ENCODE data around the gene DNAJC6.
"Not testable (repeated sequence)": the region's sequence is repeated elsewhere in the genome, so short reads cannot be mapped to it uniquely, and the experiment has no call there.

The DNAJC6 gene

DNA sequence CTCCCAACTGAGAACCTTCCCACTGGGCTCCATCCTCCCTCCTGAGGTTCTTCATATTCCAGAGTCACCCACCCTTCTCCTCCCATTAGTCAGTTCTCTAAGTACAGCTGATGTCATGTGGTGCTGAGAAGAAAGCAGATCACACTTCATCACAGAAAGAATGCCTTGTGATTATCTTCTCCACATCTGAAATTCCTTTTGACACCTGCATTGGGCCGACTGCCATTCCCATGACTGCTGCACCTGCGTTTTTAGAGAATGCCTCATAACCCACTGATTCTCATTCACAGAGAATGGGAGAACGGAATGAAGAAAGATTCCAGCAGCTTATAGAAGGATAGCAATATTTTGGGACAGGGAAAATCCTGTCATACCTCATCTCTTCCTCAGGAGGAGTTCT, 125.4 kb downstream of the DNAJC6 start:
- no peak for DNase-seq

DNA sequence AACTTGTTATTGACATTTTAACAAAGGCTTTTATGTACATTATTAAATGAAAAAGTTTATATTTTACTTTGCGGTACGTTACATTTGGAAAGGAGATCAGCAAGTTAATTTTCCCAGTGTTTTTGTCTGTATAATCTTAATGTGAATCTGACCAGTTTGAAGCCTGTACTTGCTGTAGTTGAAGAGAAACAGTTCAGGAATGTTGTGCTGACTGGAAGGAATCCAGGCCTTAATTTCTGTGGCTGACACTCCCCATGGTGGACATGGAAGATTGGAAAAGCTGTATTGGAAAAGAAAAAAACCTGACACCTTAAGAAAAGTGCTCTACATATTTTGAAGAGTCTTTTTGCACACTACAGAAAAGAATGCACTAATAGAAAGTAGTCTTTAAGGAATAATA, 126.6 kb downstream of the DNAJC6 start:
- DNase-seq: no peak

DNA sequence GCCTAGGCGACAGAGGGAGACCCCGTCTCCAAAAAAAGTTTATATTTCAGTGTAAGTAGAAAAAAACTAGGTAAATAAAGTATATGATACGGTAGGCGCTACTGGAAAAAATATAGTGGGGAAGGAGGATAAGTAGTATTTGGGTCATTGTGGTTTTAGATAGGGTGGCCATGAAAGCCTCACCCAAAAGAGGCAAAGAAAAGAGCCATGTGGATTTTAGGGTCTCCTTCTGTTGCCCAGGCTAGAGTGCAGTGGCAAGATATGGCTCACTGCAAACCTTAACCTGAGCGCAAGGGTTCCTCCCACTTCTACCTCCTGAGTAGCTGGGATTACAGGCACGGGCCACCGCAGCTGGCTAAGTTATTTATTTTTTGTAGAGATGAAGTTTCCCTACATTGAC, 128.3 kb downstream of the DNAJC6 start:
- DNase-seq: no peak

DNA sequence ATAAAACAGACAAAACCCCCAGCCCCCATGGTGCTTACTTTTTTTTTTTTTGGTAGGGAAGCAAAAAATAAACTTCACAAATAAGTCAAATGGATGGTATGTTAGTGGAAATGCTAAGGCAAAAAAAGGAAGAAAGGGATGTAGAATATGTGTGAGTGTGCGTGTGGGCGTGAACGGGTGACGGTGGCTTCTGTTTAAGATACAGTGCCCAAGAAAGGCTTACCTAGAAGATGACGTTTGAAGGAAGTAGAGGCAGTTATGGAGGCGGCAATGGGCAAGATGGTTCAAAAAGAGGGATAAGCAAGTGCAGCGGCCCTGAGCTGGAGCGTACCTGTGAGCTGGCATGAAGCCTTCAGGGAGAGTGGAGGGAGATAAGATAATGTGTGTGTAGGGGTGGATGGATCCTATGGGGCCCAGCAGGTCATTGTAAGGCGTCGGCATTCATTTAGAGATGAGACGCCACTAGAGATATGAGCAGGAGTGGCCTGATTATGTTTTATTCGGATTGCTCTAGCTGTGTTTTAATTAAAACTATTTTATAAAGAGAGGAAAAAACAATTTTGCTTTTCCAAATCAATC, 131.1 kb downstream of the DNAJC6 start:
- no peak for DNase-seq

DNA sequence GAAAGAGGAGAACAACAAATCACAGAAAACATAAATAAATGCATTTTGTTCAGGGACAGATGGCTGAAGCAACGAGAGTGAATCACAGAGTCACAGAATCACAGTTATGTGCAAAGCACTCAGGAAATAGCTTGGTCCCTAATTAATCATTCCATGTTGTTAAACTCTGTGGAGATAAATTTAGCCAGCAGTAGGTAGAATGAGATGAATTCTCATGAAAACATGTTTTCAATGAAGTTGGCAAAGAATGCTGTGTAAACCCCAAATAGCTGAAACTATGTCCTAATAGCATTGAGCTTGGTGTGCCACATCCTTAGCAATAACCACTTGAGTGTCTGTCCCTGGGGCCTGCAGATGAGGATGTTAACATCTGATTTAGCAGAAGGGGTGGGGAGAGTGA, 131.6 kb downstream of the DNAJC6 start:
- no peak for DNase-seq

DNA sequence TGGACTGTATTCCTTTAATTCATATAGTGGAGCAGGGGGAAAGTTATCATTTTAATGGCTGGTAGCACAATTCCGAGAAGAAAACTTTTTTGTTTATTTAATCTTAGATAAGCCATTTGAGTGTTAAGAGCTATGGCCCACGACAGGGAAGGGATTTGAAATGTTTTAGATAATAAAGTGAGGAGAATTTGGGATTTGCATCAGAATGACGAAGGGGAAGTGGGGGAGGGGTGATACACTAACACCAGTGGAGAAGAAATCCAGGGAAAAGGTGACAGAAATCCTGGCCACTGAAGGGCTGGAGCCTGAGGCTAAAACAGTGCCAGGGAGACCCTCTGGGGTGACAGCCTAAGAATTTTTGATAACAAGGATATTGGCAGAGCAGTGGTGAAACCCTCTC, 132.1 kb downstream of the DNAJC6 start:
- no peak for DNase-seq

DNA sequence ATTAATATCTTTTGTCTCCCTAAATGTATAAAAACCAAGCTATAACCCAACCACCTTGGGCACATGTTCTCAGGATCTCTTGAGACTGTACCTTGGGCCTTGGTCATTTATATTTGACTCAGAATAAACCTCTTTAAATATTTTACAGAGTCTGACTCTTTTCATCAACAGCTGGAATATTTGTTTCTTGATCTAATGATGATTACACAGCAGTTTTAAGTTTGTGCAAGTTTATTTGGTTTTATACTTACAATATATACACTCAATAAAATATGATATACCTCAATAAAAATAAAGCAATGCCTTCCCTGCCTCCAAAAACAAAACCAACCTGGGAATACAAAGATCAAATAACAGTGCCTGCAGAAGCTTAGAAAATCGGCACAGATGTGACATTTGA, 133.1 kb downstream of the DNAJC6 start:
- DNase-seq: no peak

DNA sequence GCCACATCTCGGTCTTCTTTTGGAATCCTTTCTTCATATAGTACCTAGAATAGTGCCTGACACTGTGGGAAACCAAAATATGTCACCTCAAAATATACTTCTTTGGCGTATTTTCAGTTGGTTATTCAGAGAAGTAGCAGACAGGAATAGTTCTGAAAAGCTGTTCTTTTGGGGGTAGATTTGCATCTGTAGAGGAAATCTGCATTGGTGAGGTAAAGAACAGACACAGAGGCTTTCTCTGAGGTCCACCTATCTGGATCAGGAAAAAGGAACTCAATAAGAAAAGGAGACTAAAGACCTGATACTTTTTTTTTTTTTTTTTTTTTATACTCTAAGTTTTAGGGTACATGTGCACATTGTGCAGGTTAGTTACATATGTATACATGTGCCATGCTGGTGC, 134.3 kb downstream of the DNAJC6 start:
- no peak for DNase-seq

DNA sequence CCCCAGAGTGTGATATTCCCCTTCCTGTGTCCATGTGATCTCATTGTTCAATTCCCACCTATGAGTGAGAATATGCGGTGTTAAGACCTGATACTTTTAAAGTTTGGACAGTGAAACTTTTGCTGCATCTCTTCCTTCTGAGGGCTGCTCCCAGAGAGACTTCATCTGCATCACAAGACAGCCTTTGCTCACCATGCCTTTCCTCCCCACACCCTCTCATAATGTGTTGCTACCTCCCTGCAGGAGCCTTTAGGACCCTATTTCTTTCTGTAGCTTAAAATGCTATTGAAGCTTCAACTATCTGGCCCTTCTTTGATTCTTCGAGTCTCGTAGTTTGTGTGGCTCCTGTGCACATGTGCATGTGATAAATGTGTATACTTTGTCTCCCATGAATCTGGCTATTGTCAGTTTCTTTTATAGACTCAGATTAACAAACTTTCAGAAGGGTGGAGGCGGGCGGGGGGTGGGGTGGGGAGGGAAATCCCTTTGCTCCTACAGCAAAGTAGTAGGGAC, 134.8 kb downstream of the DNAJC6 start:
- DNase-seq: no peak

DNA sequence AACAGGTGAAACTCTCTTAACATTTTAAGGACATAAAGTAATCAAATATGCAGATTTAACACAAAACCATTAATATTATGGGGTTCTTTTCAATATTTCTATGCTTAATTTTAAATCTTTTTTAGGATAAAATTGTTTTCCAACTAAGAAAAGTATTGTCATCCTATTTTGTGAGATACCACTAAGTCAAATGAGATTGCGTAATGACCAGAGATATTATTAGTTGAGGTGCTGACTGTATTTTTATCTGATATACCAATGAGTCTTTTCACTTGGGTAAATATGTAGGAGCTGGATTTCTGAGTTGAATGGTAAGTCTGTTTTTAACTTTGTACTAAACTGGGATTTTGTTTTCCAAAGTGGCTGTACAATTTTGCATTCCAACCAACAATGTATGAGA, 136.5 kb downstream of the DNAJC6 start:
- DNase-seq: no peak

DNA sequence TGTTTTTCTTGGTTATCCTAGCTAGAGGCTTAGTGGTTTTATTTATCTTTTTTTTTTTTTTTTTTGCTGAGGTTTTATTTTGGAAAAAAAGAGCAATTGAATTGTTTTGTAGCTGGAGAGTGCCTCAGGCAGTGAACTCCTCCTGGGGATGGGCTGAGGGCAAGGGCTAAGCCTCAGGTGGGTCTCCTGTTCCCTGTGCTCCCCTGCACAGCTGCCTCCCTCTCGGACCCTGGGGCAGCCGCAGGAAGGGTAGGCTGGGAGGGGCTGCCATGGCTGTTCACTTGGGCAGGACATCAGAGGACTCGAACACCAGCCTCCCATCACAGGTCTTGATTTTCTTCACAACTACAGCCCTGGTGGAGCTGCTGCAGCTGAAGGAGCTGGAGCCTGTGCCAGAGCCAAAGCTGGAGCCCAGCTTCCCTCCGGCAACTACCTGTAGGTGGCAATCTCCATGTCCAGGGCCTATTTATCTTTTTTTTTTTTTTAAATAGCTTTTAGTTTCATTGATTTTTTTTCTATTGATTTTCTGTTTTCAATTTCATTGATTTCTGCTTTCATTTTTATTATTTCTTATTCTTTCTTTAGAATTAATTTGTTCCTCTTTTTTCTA, 140.0 kb downstream of the DNAJC6 start:
- no peak for DNase-seq

DNA sequence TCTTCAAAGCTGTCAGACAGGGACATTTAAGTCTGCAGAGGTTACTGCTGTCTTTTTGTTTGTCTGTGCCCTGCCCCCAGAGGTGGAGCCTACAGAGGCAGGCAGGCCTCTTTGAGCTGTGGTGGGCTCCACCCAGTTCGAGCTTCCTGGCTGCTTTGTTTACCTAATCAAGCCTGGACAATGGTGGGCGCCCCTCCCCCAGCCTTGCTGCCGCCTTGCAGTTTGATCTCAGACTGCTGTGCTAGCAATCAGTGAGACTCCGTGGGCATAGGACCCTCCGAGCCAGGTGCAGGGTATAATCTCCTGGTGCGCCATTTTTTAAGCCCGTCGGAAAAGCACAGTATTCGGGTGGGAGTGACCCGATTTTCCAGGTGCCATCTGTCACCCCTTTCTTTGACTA, 146.3 kb downstream of the DNAJC6 start:
- DNase-seq: not testable (repeated sequence)

DNA sequence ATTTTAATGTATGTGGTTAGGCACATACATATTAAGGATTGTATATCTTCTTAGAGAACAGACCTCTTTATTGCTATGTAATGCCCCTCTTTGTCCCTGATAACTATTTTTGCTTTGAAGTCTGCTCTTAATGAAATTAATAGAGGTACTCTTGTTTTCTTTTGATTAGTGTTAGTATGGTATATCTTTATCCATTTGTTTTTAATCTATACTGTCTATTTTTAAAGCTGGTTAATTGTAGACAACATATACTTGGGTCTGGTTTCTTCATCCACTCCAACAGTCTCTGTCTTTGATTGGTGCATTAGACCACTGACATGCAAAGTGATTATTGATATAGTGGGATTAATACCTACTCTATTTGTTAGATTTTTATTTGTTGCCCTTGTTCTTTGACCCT, 147.1 kb downstream of the DNAJC6 start:
- DNase-seq: no peak

DNA sequence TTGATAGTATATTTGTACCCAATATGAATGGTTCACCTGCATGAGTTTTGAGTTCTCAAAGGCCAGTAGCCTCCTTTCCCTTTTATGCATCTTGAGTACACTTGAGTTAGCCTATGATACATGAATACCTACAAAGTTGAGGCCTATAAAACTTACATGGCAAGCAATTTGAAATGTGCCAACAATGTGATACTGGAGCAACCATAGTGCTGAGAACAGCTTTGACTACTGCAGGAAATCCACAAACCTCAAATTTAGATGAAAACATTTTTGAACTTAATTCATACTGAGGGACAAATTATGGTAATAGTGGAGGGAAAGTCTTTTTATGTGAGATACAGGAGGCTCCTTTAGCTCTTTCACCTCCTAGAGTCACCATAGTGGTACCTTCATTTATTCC, 148.5 kb downstream of the DNAJC6 start:
- DNase-seq: no peak

DNA sequence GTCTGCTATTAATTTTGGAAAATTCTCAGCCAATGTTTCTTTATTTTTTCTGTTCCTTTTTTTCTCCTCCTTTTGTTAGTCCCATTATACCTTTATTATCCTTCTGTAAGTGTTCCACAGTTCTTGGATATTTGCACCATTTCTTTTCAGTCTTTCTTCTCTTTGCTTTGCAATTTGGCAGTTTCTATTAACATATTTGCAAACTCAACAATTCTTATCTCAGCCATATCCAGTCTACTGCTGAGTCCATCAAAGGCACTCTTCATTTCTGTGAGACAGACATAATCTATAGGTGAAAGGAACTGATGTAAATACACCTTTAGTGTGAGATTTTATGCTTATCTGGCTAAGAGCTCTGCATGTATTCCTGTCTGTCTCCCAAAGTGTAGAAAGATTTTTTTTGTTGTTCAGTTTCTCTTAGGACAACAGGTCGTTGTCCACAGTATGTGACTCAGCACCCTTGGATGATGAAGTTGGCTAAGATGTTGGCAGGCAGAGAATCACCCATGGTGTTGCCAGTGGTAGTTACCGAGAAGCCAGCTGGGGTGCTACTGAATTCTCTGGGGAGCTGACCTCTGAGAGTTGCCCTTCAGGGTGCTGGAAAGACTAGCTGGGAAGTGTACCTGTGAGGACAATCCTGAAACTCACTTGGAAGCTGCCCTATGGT, 149.5 kb downstream of the DNAJC6 start:
- no peak for DNase-seq

DNA sequence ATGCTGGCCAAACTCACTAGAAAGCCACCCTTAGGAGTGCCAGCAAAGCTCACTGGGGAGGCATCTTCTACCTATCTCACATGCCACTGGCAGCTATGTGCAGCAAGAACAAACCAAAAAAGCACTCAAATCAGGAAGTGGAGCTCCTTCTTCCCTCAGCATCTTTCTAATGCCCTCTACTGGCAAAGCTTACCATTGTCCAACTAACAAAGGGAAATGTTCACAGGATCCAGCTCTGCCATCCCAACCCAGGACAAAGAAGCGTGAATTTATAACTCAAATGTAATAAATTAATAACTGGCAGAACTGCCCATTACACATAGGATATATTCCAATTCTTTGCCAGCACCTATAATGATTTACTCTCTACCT, 150.0 kb downstream of the DNAJC6 start:
- no peak for DNase-seq
